OCI-LY7 (cell line): ENCODE results near the gene ZNF672. TPM values are rescaled to one million over a fixed set of nuclear protein-coding genes. Genes with fewer than 3 reads are reported as not detected.

Experiments used
- BruUV-seq: library from RNA; stranded (reverse); fragments of 400-500 nt; replicated peaks from 2 replicates; lab custom pipeline; 2021; lab: Mats Ljungman, UMichigan
- CTCF ChIA-PET: fragments of 300-600 bp; sonication (Branson Sonifier 250); formaldehyde crosslinking; loops from one replicate; lab custom pipeline; 2022; ENCODE audit warnings: antibody characterized with exemption; ENCODE audit not compliant: unreplicated experiment; lab: Charles Lee
- POLR2A ChIA-PET: fragments of 300-600 bp; sonication (Branson Sonifier 250); formaldehyde crosslinking; loops from one replicate; lab custom pipeline; 2022; ENCODE audit warnings: antibody characterized with exemption; lab: Charles Lee
- DNase-seq: peaks from one replicate; pipeline ENCODE4 v3.0.0-alpha.2; 2015; ENCODE audit warnings: low spot score
- H2AFZ ChIP-seq: fragments of 200-600 bp; sonication (generic), shearing (Covaris generic); 2 replicates; pipeline ENCODE4 v1.6.1; 2014; ENCODE audit warnings: mild to moderate bottlenecking, antibody characterized with exemption, low read length, moderate library complexity
- H3K27ac ChIP-seq: fragments of 200-600 bp; sonication (generic); 2 replicates; pipeline ENCODE4 v1.5.1; 2014; ENCODE audit warnings: mixed run types, low read depth, mild to moderate bottlenecking, moderate library complexity, low read length, inconsistent platforms; ENCODE audit not compliant: poor library complexity, severe bottlenecking
- H3K36me3 ChIP-seq: fragments of 200-600 bp; sonication (generic); 2 replicates; pipeline ENCODE4 v1.6.1; 2014; ENCODE audit warnings: mild to moderate bottlenecking, antibody characterized with exemption, low read length, moderate library complexity, mixed read lengths; ENCODE audit not compliant: insufficient read depth
- H3K4me1 ChIP-seq: fragments of 200-600 bp; sonication (generic); 2 replicates; pipeline ENCODE4 v1.5.1; 2014; ENCODE audit warnings: mild to moderate bottlenecking, low read length; ENCODE audit not compliant: insufficient read depth, poor library complexity, severe bottlenecking
- H3K4me2 ChIP-seq: fragments of 200-600 bp; sonication (generic); 2 replicates; pipeline ENCODE4 v1.6.1; 2014; ENCODE audit warnings: mild to moderate bottlenecking, low read length
- H3K4me3 ChIP-seq: fragments of 200-600 bp; sonication (generic); 2 replicates; pipeline ENCODE4 v1.5.1; 2014; ENCODE audit warnings: mild to moderate bottlenecking, low read depth, low read length; ENCODE audit not compliant: poor library complexity, severe bottlenecking
- H3K79me2 ChIP-seq: fragments of 200-600 bp; sonication (generic); 2 replicates; pipeline ENCODE4 v1.6.1; 2016; ENCODE audit warnings: low read depth, mild to moderate bottlenecking, low read length, moderate library complexity, mixed read lengths; ENCODE audit not compliant: insufficient read depth
- H3K9me2 ChIP-seq: fragments of 200-600 bp; sonication (generic); 2 replicates; pipeline ENCODE4 v1.6.1; 2016; ENCODE audit warnings: mild to moderate bottlenecking, low read length, mixed read lengths; ENCODE audit not compliant: insufficient read depth
- H3K9me3 ChIP-seq: fragments of 200-600 bp; sonication (generic); 2 replicates; pipeline ENCODE4 v1.6.1; 2014; ENCODE audit warnings: mild to moderate bottlenecking, mixed run types, low read length, mixed read lengths
- H4K20me1 ChIP-seq: fragments of 200-600 bp; sonication (generic); 2 replicates; pipeline ENCODE4 v1.6.1; 2014; ENCODE audit warnings: mild to moderate bottlenecking, antibody characterized with exemption, low read length, moderate library complexity, mixed read lengths; ENCODE audit not compliant: insufficient read depth
- CTCF ChIP-seq: fragments of 200-600 bp; sonication (generic); conservative IDR thresholded peaks from 2 replicates; pipeline ENCODE4 v1.5.1; 2014; ENCODE audit warnings: mild to moderate bottlenecking, antibody characterized with exemption, low read length, moderate library complexity, mixed read lengths
- EZH2phosphoT487 ChIP-seq: fragments of 200-600 bp; sonication (generic); IDR thresholded peaks from 2 replicates; pipeline ENCODE4 v1.6.1; 2018; ENCODE audit warnings: low read depth, borderline replicate concordance, mild to moderate bottlenecking, mixed run types, antibody characterized with exemption, low read length, moderate library complexity, mixed read lengths
- intact Hi-C: fragments of 100-400 bp; cut with micrococcal nuclease; formaldehyde crosslinking; loops from one replicate; pipeline ENCODE4 v1.10.0; 2022; ENCODE audit not compliant: unreplicated experiment
- total RNA-seq, 2 experiments: library from RNA; depleted of rRNA in 1 of 2; stranded (reverse); fragments of >200 nt in 1 of 2; shearing (Covaris generic) in 1 of 2; gene quantifications; 2 replicates each; pipeline ENCODE4 v1.2.3, GENCODE V29; 2014 to 2022

ZNF672 gene
- total RNA-seq, 2 experiments from 2014 or later: 52.7 to 56.1 TPM

DNA sequence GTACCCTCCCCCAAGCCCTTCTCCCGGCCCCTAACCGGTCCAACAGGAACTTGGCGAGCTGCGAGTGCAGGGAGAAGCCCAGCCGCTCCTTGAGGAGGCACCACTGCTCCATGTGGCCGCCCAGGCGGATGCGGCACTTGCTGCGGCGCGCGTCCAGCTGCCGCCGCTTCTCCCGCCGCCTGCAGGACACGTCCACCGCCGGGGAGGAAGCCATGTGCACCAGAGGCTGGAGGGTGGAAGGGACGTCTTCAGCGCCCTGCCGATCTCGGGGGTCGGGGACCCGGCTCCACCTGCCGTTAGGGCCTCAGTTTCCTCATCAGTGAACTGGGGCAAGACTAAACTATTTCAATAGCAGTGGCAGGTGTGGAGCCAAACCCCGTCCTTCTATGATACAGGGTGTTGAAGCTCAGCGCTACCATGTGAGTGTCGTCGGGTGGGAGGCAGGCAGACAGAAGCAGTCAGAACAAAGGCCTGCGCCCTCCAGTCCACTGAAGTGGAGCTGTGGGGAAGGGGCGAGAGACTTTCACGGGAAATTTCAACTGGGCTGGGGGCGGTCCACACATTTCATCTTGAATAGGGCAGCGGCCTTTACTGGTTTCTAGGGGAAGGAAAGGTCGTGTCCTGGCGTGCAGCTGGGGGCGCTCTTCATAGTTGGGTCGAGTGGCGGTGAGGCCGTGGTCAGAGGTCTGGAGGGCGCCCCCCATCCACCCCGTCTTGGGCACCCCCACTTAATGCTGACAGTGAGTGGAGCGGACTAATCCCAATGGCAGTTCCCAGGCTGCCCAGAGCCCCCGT lies 20.3 kb downstream of the ZNF672 start:
- H3K9me2 ChIP-seq: no peaks in the 10 kb centered on the region
- H3K4me3 ChIP-seq: peak overlapping the region; percentile 79
- intact Hi-C loops: loop anchor here (1.0 kb wide), 2 partner anchors 15 to 20 kb away; partner anchors contain the start of gene ZNF672
- H3K9me3 ChIP-seq: no peaks in the 10 kb centered on the region
- H2AFZ ChIP-seq: peak overlapping the region; percentile 79
- BruUV-seq: no TSS peak
- peaks cover 33% of the 10 kb centered on the region for H3K36me3 ChIP-seq
- peak overlapping the region; percentile 99 for H3K4me2 ChIP-seq
- peak overlapping the region; percentile 72 for H3K27ac ChIP-seq
- POLR2A ChIA-PET: interaction anchor here (1.1 to 4.2 kb wide), 8 partner anchors 15 to 48 kb away, joined by 4 to 31 read pairs (median 8); partner anchors contain the start of genes PGBD2, SH3BP5L and ZNF672
- peaks cover 11% of the 10 kb centered on the region; the same call in 1 of the 2 replicates for H3K79me2 ChIP-seq
- TF ChIP-seq EZH2phosphoT487: no peak
- peak; percentile 82 for TF ChIP-seq CTCF
- CTCF ChIA-PET: interaction anchor here (0.5 to 2.4 kb wide), 9 partner anchors 15 to 62 kb away, joined by 3 to 18 read pairs (median 3); partner anchors contain the start of genes SH3BP5L and ZNF672
- no peaks in the 10 kb centered on the region for H4K20me1 ChIP-seq
- peak; percentile 86 for DNase-seq
- peaks cover 35% of the 10 kb centered on the region for H3K4me1 ChIP-seq

DNA sequence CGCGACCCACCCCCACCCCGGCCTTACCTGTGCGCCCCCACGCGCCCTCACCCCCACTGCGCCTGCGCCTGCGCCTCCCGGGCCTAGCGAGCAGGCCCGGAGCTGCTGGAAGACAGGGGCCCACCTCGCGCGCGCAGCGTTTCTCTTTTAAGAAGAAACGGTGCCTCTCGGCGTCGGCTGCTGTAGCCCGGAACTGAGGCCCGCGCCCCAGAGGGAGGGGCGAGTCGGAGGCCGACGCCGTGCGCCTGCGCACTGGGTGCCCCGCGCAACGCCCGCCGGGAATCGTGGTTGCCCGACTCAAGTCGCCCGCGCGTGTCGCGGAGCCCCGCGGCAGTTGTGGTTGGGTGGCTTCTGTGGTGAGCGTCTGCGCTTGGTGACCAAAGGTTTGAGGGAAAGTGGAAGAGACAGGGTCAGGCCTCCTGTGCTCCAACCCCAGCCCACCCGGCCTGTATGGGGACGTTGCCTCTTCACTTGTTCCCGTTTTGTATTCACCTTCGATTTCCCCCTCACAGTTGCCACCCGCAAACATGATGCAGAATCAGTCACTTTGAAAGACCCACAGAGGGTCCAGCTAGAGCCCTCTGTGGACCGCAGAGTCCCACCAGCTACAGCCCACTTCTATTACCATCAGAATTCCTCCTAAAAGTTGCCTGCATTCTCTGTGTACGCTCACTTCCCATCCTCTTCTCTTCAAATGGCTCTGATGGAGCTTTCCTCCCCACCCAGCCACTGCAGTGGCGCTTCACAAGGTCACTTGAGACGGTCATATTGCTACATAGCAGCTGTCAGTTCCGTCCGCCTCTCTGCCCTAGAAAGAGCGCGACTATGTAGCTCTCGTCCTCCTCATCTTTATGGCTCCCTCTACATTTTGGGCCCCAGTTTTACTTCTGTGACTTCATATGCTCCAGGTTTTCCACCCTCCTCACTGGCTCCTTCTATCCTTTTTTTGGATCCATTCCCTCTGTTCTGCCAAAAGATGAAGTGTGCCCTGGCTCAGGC lies 21.2 kb downstream of the ZNF672 start, which contains the start of gene ZNF692:
Gene ZNF692, minus strand, starts transcription at position 195 of the 999 bp plus-strand sequence. CDS start 776 bp downstream, outside the sequence.
- DNase-seq: peak; percentile 99
- TF ChIP-seq EZH2phosphoT487 (no peak), CTCF (no peak)
- Histone ChIP-seq H3K36me3 (peaks cover 24% of the 10 kb centered on the region), H3K4me1 (peaks cover 39% of the 10 kb centered on the region), H3K9me2 (no peaks in the 10 kb centered on the region), H3K79me2 (peaks cover 11% of the 10 kb centered on the region; the same call in 1 of the 2 replicates), H2AFZ (peak within 1 kb of the TSS; percentile 79), H4K20me1 (no peaks in the 10 kb centered on the region), H3K9me3 (no peaks in the 10 kb centered on the region), H3K4me2 (peak within 1 kb of the TSS; percentile 99), H3K27ac (peak within 1 kb of the TSS; percentile 72), H3K4me3 (peak within 1 kb of the TSS; percentile 79)
- intact Hi-C loops: loop anchor here (1.0 kb wide), 4 partner anchors 14 to 47 kb away; partner anchors contain the start of genes PGBD2 and ZNF672
- TSS peak; percentile 88 for BruUV-seq
- ChIA-PET CTCF (interaction anchor here (0.5 to 2.4 kb wide), 8 partner anchors 15 to 61 kb away, joined by 3 to 18 read pairs (median 4); partner anchors contain the start of genes SH3BP5L and ZNF672), POLR2A (interaction anchor here (1.0 to 4.2 kb wide), 11 partner anchors 10 to 47 kb away, joined by 3 to 31 read pairs (median 8); partner anchors contain the start of genes PGBD2, SH3BP5L and ZNF672)
